H9 (cell line): ENCODE measurements around the gene MYO18B. TPM values are rescaled to one million over a fixed set of nuclear protein-coding genes. Genes with fewer than 3 reads are reported as not detected.

Source experiments
- DNase-seq: peaks from one replicate; pipeline ENCODE4 v3.0.0-alpha.2; 2017
- H2AFZ ChIP-seq: one replicate; pipeline ENCODE4 v1.6.1; 2013; ENCODE audit warnings: mild to moderate bottlenecking, low read length, control low read depth, moderate library complexity
- H2AK5ac ChIP-seq: 2 replicates; pipeline ENCODE4 v1.6.1; 2013; ENCODE audit warnings: low read length, control low read depth, mixed read lengths; ENCODE audit not compliant: insufficient read length
- H2BK120ac ChIP-seq: one replicate; pipeline ENCODE4 v1.6.1; 2013; ENCODE audit warnings: low read depth, mild to moderate bottlenecking, low read length, control low read depth, inconsistent platforms; ENCODE audit not compliant: poor library complexity, severe bottlenecking
- H2BK12ac ChIP-seq: 2 replicates; pipeline ENCODE4 v1.6.1; 2013; ENCODE audit warnings: low read length, control low read depth, mixed read lengths, low read depth; ENCODE audit not compliant: insufficient read length
- H2BK15ac ChIP-seq: 2 replicates; pipeline ENCODE4 v1.6.1; 2013; ENCODE audit warnings: low read depth, low read length, control low read depth
- H2BK20ac ChIP-seq: one replicate; pipeline ENCODE4 v1.6.1; 2013; ENCODE audit warnings: low read depth, mild to moderate bottlenecking, low read length, control low read depth, inconsistent platforms; ENCODE audit not compliant: poor library complexity, severe bottlenecking
- H2BK5ac ChIP-seq: 2 replicates; pipeline ENCODE4 v1.6.1; 2013; ENCODE audit warnings: low read length, control low read depth, mixed read lengths; ENCODE audit not compliant: insufficient read length
- H3K14ac ChIP-seq: 2 replicates; pipeline ENCODE4 v1.6.1; 2013; ENCODE audit warnings: low read length, control low read depth; ENCODE audit not compliant: insufficient read depth
- H3K18ac ChIP-seq: 2 replicates; pipeline ENCODE4 v1.6.1; 2013; ENCODE audit warnings: low read depth, mild to moderate bottlenecking, mixed read lengths, low read length, control low read depth; ENCODE audit not compliant: insufficient read length
- H3K23ac ChIP-seq: 2 replicates; pipeline ENCODE4 v1.6.1; 2013; ENCODE audit warnings: low read length, control low read depth, mixed read lengths, low read depth; ENCODE audit not compliant: insufficient read length
- H3K23me2 ChIP-seq: 2 replicates; pipeline ENCODE4 v1.6.1; 2013; ENCODE audit warnings: low read depth, mild to moderate bottlenecking, mixed read lengths, low read length, control low read depth; ENCODE audit not compliant: insufficient read length, poor library complexity, severe bottlenecking
- H3K27ac ChIP-seq: 2 replicates; pipeline ENCODE4 v1.5.1; 2013; ENCODE audit warnings: low read length, control low read depth, mixed read lengths, low read depth; ENCODE audit not compliant: insufficient read length
- H3K27me3 ChIP-seq: 2 replicates; pipeline ENCODE4 v1.6.1; 2013; ENCODE audit warnings: low read length, control low read depth, inconsistent platforms; ENCODE audit not compliant: insufficient read depth
- H3K4ac ChIP-seq: 2 replicates; pipeline ENCODE4 v1.6.1; 2013; ENCODE audit warnings: low read depth, mild to moderate bottlenecking, control low read depth, inconsistent platforms, low read length, moderate library complexity
- H3K4me1 ChIP-seq: 2 replicates; pipeline ENCODE4 v1.6.1; 2013; ENCODE audit warnings: low read length, control low read depth, inconsistent platforms; ENCODE audit not compliant: insufficient read depth
- H3K4me2 ChIP-seq: 2 replicates; pipeline ENCODE4 v1.6.1; 2013; ENCODE audit warnings: low read length, control low read depth, mixed read lengths; ENCODE audit not compliant: insufficient read length, insufficient read depth
- H3K56ac ChIP-seq: 2 replicates; pipeline ENCODE4 v1.6.1; 2013; ENCODE audit warnings: low read depth, mild to moderate bottlenecking, mixed read lengths, low read length, control low read depth; ENCODE audit not compliant: insufficient read length
- H3K79me1 ChIP-seq: 2 replicates; pipeline ENCODE4 v1.6.1; 2013; ENCODE audit warnings: low read depth, mild to moderate bottlenecking, moderate library complexity, low read length, control low read depth, inconsistent platforms; ENCODE audit not compliant: insufficient read depth, poor library complexity, severe bottlenecking
- H3K79me2 ChIP-seq: 2 replicates; pipeline ENCODE4 v1.6.1; 2013; ENCODE audit warnings: low read length, control low read depth, inconsistent platforms; ENCODE audit not compliant: insufficient read depth
- H3K9ac ChIP-seq: 2 replicates; pipeline ENCODE4 v1.6.1; 2013; ENCODE audit warnings: low read length, control low read depth, mixed read lengths; ENCODE audit not compliant: insufficient read length; ENCODE audit errors: extremely low read depth
- H3K9me3 ChIP-seq: one replicate; pipeline ENCODE4 v1.6.1; 2013; ENCODE audit warnings: low read depth, low read length, inconsistent platforms; ENCODE audit not compliant: control insufficient read depth
- H3T11ph ChIP-seq: one replicate; pipeline ENCODE4 v1.6.1; 2013; ENCODE audit warnings: mild to moderate bottlenecking, low read length, control low read depth, inconsistent platforms
- H4K20me1 ChIP-seq: one replicate; pipeline ENCODE4 v1.6.1; 2013; ENCODE audit not compliant: control insufficient read depth, insufficient read length, insufficient read depth
- H4K5ac ChIP-seq: 2 replicates; pipeline ENCODE4 v1.6.1; 2013; ENCODE audit warnings: low read depth, mild to moderate bottlenecking, mixed read lengths, low read length, control low read depth; ENCODE audit not compliant: insufficient read length
- H4K8ac ChIP-seq: replicated peaks from 2 replicates; pipeline ENCODE4 v1.6.1; 2013; ENCODE audit warnings: low read length, control low read depth, mixed read lengths, low read depth; ENCODE audit not compliant: insufficient read length
- H4K91ac ChIP-seq: 2 replicates; pipeline ENCODE4 v1.6.1; 2013; ENCODE audit warnings: low read depth, mild to moderate bottlenecking, moderate library complexity, mixed read lengths, low read length, control low read depth; ENCODE audit not compliant: insufficient read length
- H3K27ac Mint-ChIP-seq, 3 experiments: 2 replicates in 2 of 3; 3 replicates in 1 of 3; pipeline ENCODE4 v1.8.0; 2020 to 2021; ENCODE audit warnings: mixed read lengths in 3 of 3, mild to moderate bottlenecking in 1 of 3, moderate library complexity in 1 of 3
- H3K27me3 Mint-ChIP-seq: 2 replicates; pipeline ENCODE4 v1.8.0; 2021; ENCODE audit warnings: low read depth, mild to moderate bottlenecking, moderate library complexity, mixed read lengths
- H3K36me3 Mint-ChIP-seq, 3 experiments: 2 replicates in 2 of 3; 3 replicates in 1 of 3; pipeline ENCODE4 v1.8.0; 2020 to 2021; ENCODE audit warnings: low read depth in 3 of 3, mixed read lengths in 3 of 3; ENCODE audit not compliant: insufficient read depth in 1 of 3
- H3K4me1 Mint-ChIP-seq, 2 experiments: 2 replicates each; pipeline ENCODE4 v1.8.0; 2020; ENCODE audit warnings: mixed read lengths in 2 of 2
- H3K4me3 Mint-ChIP-seq, 2 experiments: 2 replicates in 1 of 2; 3 replicates in 1 of 2; pipeline ENCODE4 v1.8.0; 2020 to 2021; ENCODE audit warnings: mild to moderate bottlenecking in 2 of 2, mixed read lengths in 2 of 2, moderate library complexity in 1 of 2
- H3K9me3 Mint-ChIP-seq, 2 experiments: 2 replicates in 1 of 2; 3 replicates in 1 of 2; pipeline ENCODE4 v1.8.0; 2020; ENCODE audit warnings: mild to moderate bottlenecking in 2 of 2, mixed read lengths in 2 of 2, moderate library complexity in 1 of 2
- WGBS: extraction: QIAGEN DNeasy Blood & Tissue Kit; methylation state at CpG from one replicate; pipeline ENCODE4 v1.1.7; 2013; ENCODE audit warnings: missing lambda C conversion rate, low lambda C conversion rate, mixed read lengths; ENCODE audit not compliant: insufficient read length; ENCODE audit errors: extremely low coverage; 5-methylcytosine and 5-hydroxymethylcytosine counted together
- total RNA-seq: library from RNA; stranded (reverse); gene quantifications from 2 replicates; pipeline ENCODE4 v1.2.1, GENCODE V29; 2021
- TF ChIP-seq, protein P1 (sequence below): fragments of 200-600 bp; sonication (generic); conservative IDR thresholded peaks from 3 replicates; pipeline ENCODE4 v1.8.0; 2021; ENCODE audit warnings: antibody characterized with exemption, mild to moderate bottlenecking

Gene MYO18B
- total RNA-seq, 1 experiment from 2014 or later, result 0.46 TPM

DNA sequence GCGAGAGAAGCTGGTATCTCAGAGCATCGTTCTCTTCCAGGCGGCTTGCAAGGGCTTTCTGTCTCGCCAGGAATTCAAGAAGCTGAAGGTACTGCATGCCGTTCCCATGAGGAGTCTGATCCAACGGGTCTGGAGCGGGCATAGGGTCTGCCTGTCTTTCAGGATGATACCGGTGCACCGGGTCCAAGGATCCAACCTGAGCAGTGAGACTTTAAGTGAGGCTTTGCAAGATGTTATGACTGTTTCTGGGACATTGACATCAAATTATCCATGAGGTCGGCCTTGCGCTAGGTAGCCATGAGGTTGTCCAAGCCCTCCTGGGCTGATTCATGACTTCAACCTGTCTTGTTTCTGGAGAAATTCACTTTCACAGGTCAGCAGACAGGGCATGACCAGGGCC, 132.3 kb downstream of the MYO18B start:
- no peak overlapping the region for H4K5ac ChIP-seq
- H3K27ac Mint-ChIP-seq, result no peak overlapping the region
- no peak overlapping the region for H4K91ac ChIP-seq
- H3K14ac ChIP-seq, result no peak overlapping the region
- no peaks in the 10 kb centered on the region for H3K4me1 ChIP-seq
- no peaks in the 10 kb centered on the region for H3K79me2 ChIP-seq
- H3K4me1 Mint-ChIP-seq, result peaks cover 0 to 18% of the 10 kb centered on the region in 2 experiments; a peak in 3 of 4 replicates
- no peak overlapping the region for H2AK5ac ChIP-seq
- no peaks in the 10 kb centered on the region for H4K20me1 ChIP-seq
- no peaks in the 10 kb centered on the region for H3K79me1 ChIP-seq
- no peaks in the 10 kb centered on the region for H3K36me3 Mint-ChIP-seq
- H3K23ac ChIP-seq, result no peak overlapping the region
- TF ChIP-seq, protein P1, sequence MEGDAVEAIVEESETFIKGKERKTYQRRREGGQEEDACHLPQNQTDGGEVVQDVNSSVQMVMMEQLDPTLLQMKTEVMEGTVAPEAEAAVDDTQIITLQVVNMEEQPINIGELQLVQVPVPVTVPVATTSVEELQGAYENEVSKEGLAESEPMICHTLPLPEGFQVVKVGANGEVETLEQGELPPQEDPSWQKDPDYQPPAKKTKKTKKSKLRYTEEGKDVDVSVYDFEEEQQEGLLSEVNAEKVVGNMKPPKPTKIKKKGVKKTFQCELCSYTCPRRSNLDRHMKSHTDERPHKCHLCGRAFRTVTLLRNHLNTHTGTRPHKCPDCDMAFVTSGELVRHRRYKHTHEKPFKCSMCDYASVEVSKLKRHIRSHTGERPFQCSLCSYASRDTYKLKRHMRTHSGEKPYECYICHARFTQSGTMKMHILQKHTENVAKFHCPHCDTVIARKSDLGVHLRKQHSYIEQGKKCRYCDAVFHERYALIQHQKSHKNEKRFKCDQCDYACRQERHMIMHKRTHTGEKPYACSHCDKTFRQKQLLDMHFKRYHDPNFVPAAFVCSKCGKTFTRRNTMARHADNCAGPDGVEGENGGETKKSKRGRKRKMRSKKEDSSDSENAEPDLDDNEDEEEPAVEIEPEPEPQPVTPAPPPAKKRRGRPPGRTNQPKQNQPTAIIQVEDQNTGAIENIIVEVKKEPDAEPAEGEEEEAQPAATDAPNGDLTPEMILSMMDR, result no peak
- no peak overlapping the region for H2BK5ac ChIP-seq
- no peak overlapping the region for H3K18ac ChIP-seq
- no peak overlapping the region for H2AFZ ChIP-seq
- no peak overlapping the region for H3K4ac ChIP-seq
- H2BK120ac ChIP-seq, result no peak overlapping the region
- no peak overlapping the region for H3K27ac ChIP-seq
- DNase-seq, result no peak
- H2BK20ac ChIP-seq, result no peak overlapping the region
- no peaks in the 10 kb centered on the region for H3K27me3 ChIP-seq
- no peak overlapping the region for H3K4me2 ChIP-seq
- no peak overlapping the region for H3K9ac ChIP-seq
- peaks cover 2% of the 10 kb centered on the region for H3K27me3 Mint-ChIP-seq
- no peak overlapping the region for H2BK15ac ChIP-seq
- H4K8ac ChIP-seq, result no peak overlapping the region
- no peak overlapping the region for H3K4me3 Mint-ChIP-seq
- H3K9me3 Mint-ChIP-seq, result no peaks in the 10 kb centered on the region
- H3K56ac ChIP-seq, result no peak overlapping the region
- WGBS, result no CpG with 5 or more reads among the region's 11 CpGs
- H3K9me3 ChIP-seq, result no peaks in the 10 kb centered on the region
- H2BK12ac ChIP-seq, result no peak overlapping the region
- H3K23me2 ChIP-seq, result no peaks in the 10 kb centered on the region
- no peak overlapping the region for H3T11ph ChIP-seq
